ENCODE results near the gene PTP4A1.

GRCh38 chr6:63565058-63565726 is 7.1 kb upstream of the PTP4A1 start:
- no peak for TF ChIP-seq CTCF (IDR thresholded peaks at IDR 0.05; ENCODE audit: insufficient read depth, low read depth, low read length)
- no peak for TF ChIP-seq EZH2 (IDR thresholded peaks at IDR 0.05; ENCODE audit: insufficient read depth, low read length)
